Neural progenitor cell (in vitro differentiated cells): Measurements from ENCODE around the gene NDUFA11.

ENCODE experiments used
- CTCF ChIP-seq: fragments of 200-600 bp; sonication (generic); IDR thresholded peaks from 2 replicates; pipeline ENCODE4 v1.5.1; 2017; ENCODE audit warnings: antibody characterized with exemption, mild to moderate bottlenecking
- EZH2 ChIP-seq: fragments of 200-600 bp; sonication (generic); IDR thresholded peaks from 2 replicates; pipeline ENCODE4 v1.6.1; 2017; ENCODE audit warnings: antibody characterized with exemption, mild to moderate bottlenecking, moderate library complexity

- TF ChIP-seq CTCF, result no peak
- TF ChIP-seq EZH2, result no peak
Observed at GRCh38 chr19:5891572-5891937, 12.0 kb downstream of the NDUFA11 start.
